Liver (tissue), 3 donors: ENCODE data around the gene HNRNPM.

Experiments used
- JUND ChIP-seq, 2 donors: IDR thresholded peaks; 2 replicates each; pipeline ENCODE4 v1.6.1; 2016; ENCODE audit warnings: antibody characterized with exemption in 2 of 2
- NR2F2 ChIP-seq: IDR thresholded peaks from 2 replicates; pipeline ENCODE4 v1.6.1; 2016; ENCODE audit warnings: antibody characterized with exemption
- RAD21 ChIP-seq, 2 donors: IDR thresholded peaks; 2 replicates each; pipeline ENCODE4 v1.6.1; 2016; ENCODE audit warnings: antibody characterized with exemption in 2 of 2, mild to moderate bottlenecking in 2 of 2
- TAF1 ChIP-seq: conservative IDR thresholded peaks from 2 replicates; pipeline ENCODE4 v1.6.1; 2016; ENCODE audit warnings: antibody characterized with exemption, mild to moderate bottlenecking
- TF ChIP-seq, protein P1 (sequence below): fragments of 150-350 bp; IDR thresholded peaks from 2 replicates; pipeline ENCODE4 v1.5.1; 2017; ENCODE audit warnings: improper control_type of control experiment, low read depth, low read length; ENCODE audit not compliant: missing input control
- TF ChIP-seq, protein P2 (sequence below): IDR thresholded peaks from 2 replicates; pipeline ENCODE4 v1.6.1; 2016; ENCODE audit warnings: antibody characterized with exemption, mild to moderate bottlenecking
- donor health status: healthy.
- donor health status: healthy.

DNA sequence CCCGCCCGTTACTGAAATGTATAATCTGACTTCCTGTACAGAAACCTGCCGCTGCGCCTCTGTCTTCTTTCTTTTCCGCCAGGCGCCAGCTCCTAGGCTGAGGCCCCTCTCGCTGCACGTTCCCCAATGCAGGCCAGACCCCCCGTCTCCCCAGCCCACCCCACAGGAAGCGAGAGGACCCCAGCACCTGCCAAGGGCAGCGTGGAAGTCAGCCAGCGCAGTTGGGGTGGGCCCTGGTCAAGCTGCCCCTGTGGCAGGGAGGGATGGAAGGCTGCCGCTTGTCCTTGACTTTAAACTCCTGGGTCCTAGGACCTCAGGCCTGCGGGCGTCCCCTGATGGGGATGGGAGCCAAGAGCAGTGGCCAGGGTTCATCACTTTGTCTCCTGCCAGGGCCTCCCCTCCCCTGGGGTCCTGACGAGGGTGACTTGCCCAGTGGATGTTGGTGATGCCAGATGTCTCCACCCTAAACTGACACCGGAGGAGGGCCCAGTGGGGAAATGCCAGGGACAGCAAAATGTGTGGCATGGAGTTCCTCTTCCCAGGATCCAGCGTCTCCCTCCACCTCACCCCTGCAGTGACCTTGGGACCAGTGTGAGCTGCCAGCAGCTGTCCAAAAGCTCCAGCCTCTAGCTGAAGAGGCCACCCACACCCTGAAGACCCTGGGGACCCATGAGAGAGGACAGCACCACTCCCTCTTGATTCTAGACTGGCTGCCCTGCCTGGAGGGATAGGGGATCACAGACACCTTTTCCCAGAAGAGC, 40.2 kb upstream of the HNRNPM start:
- TF ChIP-seq, protein P1, sequence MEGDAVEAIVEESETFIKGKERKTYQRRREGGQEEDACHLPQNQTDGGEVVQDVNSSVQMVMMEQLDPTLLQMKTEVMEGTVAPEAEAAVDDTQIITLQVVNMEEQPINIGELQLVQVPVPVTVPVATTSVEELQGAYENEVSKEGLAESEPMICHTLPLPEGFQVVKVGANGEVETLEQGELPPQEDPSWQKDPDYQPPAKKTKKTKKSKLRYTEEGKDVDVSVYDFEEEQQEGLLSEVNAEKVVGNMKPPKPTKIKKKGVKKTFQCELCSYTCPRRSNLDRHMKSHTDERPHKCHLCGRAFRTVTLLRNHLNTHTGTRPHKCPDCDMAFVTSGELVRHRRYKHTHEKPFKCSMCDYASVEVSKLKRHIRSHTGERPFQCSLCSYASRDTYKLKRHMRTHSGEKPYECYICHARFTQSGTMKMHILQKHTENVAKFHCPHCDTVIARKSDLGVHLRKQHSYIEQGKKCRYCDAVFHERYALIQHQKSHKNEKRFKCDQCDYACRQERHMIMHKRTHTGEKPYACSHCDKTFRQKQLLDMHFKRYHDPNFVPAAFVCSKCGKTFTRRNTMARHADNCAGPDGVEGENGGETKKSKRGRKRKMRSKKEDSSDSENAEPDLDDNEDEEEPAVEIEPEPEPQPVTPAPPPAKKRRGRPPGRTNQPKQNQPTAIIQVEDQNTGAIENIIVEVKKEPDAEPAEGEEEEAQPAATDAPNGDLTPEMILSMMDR = no peak
- no peak for TF ChIP-seq RAD21 (IDR thresholded peaks at IDR 0.05)
- no peak for TF ChIP-seq TAF1
- TF ChIP-seq NR2F2 = no peak
- TF ChIP-seq, protein P2, sequence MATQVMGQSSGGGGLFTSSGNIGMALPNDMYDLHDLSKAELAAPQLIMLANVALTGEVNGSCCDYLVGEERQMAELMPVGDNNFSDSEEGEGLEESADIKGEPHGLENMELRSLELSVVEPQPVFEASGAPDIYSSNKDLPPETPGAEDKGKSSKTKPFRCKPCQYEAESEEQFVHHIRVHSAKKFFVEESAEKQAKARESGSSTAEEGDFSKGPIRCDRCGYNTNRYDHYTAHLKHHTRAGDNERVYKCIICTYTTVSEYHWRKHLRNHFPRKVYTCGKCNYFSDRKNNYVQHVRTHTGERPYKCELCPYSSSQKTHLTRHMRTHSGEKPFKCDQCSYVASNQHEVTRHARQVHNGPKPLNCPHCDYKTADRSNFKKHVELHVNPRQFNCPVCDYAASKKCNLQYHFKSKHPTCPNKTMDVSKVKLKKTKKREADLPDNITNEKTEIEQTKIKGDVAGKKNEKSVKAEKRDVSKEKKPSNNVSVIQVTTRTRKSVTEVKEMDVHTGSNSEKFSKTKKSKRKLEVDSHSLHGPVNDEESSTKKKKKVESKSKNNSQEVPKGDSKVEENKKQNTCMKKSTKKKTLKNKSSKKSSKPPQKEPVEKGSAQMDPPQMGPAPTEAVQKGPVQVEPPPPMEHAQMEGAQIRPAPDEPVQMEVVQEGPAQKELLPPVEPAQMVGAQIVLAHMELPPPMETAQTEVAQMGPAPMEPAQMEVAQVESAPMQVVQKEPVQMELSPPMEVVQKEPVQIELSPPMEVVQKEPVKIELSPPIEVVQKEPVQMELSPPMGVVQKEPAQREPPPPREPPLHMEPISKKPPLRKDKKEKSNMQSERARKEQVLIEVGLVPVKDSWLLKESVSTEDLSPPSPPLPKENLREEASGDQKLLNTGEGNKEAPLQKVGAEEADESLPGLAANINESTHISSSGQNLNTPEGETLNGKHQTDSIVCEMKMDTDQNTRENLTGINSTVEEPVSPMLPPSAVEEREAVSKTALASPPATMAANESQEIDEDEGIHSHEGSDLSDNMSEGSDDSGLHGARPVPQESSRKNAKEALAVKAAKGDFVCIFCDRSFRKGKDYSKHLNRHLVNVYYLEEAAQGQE = no peak
- no peak for TF ChIP-seq JUND (IDR thresholded peaks at IDR 0.05)
